A673 (cell line): Measurements from ENCODE around the gene EML6. TPM values are rescaled to one million over a fixed set of nuclear protein-coding genes. Genes with fewer than 3 reads are reported as not detected.

Source experiments
- BruUV-seq: library from RNA; stranded (reverse); fragments of 400-500 nt; replicated peaks from 2 replicates; lab custom pipeline; 2021; lab: Mats Ljungman, UMichigan
- CTCF ChIA-PET: fragments of 300-600 bp; sonication (Branson Sonifier 250); formaldehyde crosslinking; loops from one replicate; lab custom pipeline; 2022; ENCODE audit warnings: antibody characterized with exemption; lab: Charles Lee
- POLR2A ChIA-PET: fragments of 300-600 bp; sonication (Branson Sonifier 250); formaldehyde crosslinking; loops from one replicate; lab custom pipeline; 2022; ENCODE audit warnings: antibody characterized with exemption; ENCODE audit not compliant: low non-redundant PET; lab: Charles Lee
- DNase-seq: peaks from one replicate; pipeline ENCODE4 v3.0.0-alpha.2; 2015; ENCODE audit warnings: low spot score
- H3K27ac ChIP-seq: fragments of 200-600 bp; sonication (generic); 2 replicates; pipeline ENCODE4 v1.5.1; 2016; ENCODE audit warnings: mixed run types, low read depth, mild to moderate bottlenecking, mixed read lengths, antibody characterized with exemption, low read length; ENCODE audit not compliant: poor library complexity, severe bottlenecking
- H3K27me3 ChIP-seq: fragments of 200-600 bp; sonication (generic); replicated peaks from 2 replicates; pipeline ENCODE4 v1.6.1; 2017; ENCODE audit warnings: mixed run types, low read depth, mild to moderate bottlenecking, mixed read lengths, antibody characterized with exemption, low read length; ENCODE audit not compliant: insufficient read depth, poor library complexity
- H3K36me3 ChIP-seq: fragments of 200-600 bp; sonication (generic); 2 replicates; pipeline ENCODE4 v1.6.1; 2016; ENCODE audit warnings: mixed run types, mild to moderate bottlenecking, mixed read lengths, antibody characterized with exemption, low read length; ENCODE audit not compliant: insufficient read depth, poor library complexity, severe bottlenecking
- H3K4me1 ChIP-seq: fragments of 200-600 bp; sonication (generic); 2 replicates; pipeline ENCODE4 v1.6.1; 2017; ENCODE audit warnings: mixed run types, mild to moderate bottlenecking, mixed read lengths, antibody characterized with exemption, low read length; ENCODE audit not compliant: insufficient read depth, poor library complexity, severe bottlenecking
- H3K4me3 ChIP-seq: fragments of 200-600 bp; sonication (generic); 2 replicates; pipeline ENCODE4 v1.5.1; 2016; ENCODE audit warnings: low read depth, mixed run types, mild to moderate bottlenecking, mixed read lengths, low read length; ENCODE audit not compliant: poor library complexity, severe bottlenecking
- H3K9me3 ChIP-seq: fragments of 200-600 bp; sonication (generic); 2 replicates; pipeline ENCODE4 v1.6.1; 2016; ENCODE audit warnings: mixed run types, low read depth, mild to moderate bottlenecking, mixed read lengths, antibody characterized with exemption, low read length; ENCODE audit not compliant: poor library complexity, severe bottlenecking
- EZH2 ChIP-seq: fragments of 200-600 bp; sonication (generic); IDR thresholded peaks from 2 replicates; pipeline ENCODE4 v1.6.1; 2017; ENCODE audit warnings: borderline replicate concordance, low read depth, mild to moderate bottlenecking, mixed read lengths, antibody characterized with exemption, low read length; ENCODE audit not compliant: poor library complexity, severe bottlenecking
- intact Hi-C: fragments of 100-400 bp; cut with micrococcal nuclease; formaldehyde crosslinking; loops from one replicate; pipeline ENCODE4 v1.10.0; 2022; ENCODE audit not compliant: unreplicated experiment
- total RNA-seq: library from RNA; stranded (reverse); gene quantifications from 2 replicates; pipeline ENCODE4 v1.2.3, GENCODE V29; 2021
- TF ChIP-seq, protein P1 (sequence below): fragments of 300-800, 200-600 bp; sonication (generic); conservative IDR thresholded peaks from 2 replicates; pipeline ENCODE4 v1.5.1; 2017; ENCODE audit warnings: low read depth, mild to moderate bottlenecking, antibody characterized with exemption, low read length, moderate library complexity, mixed read lengths

The EML6 gene
- total RNA-seq, 1 experiment from 2014 or later, result 1.9 TPM

DNA sequence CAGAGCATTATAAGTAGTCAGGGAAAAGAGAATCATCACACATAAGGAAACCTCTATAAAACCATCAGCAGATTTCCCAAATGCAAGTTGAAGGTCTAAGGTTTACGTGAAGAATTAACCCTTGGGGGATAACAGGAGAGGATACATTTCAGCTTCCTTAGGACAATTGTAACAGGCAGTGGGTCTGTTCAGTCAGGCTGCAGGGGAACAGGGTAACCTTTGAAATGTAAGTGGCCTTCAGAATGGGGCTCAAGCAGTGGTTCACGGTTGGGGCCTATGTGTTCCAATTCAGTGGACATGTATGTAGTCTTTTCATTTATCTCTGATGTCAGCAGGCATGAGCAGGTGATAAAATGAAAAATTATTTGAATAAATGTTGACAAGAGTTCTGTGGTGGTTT is 139.3 kb downstream of the EML6 start:
- Histone ChIP-seq H3K4me1 (peaks cover 29% of the 10 kb centered on the region), H3K4me3 (no peak overlapping the region), H3K9me3 (no peaks in the 10 kb centered on the region), H3K27me3 (no peaks in the 10 kb centered on the region), H3K27ac (no peak overlapping the region), H3K36me3 (no peaks in the 10 kb centered on the region)
- TF ChIP-seq, protein P1, sequence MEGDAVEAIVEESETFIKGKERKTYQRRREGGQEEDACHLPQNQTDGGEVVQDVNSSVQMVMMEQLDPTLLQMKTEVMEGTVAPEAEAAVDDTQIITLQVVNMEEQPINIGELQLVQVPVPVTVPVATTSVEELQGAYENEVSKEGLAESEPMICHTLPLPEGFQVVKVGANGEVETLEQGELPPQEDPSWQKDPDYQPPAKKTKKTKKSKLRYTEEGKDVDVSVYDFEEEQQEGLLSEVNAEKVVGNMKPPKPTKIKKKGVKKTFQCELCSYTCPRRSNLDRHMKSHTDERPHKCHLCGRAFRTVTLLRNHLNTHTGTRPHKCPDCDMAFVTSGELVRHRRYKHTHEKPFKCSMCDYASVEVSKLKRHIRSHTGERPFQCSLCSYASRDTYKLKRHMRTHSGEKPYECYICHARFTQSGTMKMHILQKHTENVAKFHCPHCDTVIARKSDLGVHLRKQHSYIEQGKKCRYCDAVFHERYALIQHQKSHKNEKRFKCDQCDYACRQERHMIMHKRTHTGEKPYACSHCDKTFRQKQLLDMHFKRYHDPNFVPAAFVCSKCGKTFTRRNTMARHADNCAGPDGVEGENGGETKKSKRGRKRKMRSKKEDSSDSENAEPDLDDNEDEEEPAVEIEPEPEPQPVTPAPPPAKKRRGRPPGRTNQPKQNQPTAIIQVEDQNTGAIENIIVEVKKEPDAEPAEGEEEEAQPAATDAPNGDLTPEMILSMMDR, result no peak
- no peak for TF ChIP-seq EZH2
- BruUV-seq, result no TSS peak
- CTCF ChIA-PET, result no interaction called here
- intact Hi-C loops, result no loop called here
- DNase-seq, result no peak
- POLR2A ChIA-PET, result no interaction called here

DNA sequence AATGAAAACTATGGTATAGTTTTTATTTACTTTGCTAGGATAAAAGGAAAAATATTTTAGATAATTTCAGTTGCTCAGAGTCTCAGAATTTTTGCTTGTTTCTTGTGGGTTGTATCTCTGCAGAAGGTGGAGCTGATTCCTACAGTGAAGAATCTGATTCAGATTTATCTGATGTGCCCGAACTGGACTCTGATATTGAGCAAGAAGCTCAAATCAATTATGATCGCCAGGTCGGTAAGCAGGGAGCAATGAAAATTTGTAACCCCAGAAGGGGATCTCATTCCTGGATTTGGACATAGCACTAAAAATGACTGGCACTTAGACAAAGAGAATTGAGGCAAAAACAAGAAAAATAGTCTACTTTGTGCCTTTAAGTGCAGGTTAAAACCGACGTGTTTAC is 140.2 kb downstream of the EML6 start:
- no TSS peak for BruUV-seq
- Histone ChIP-seq H3K4me3 (no peak overlapping the region), H3K36me3 (no peaks in the 10 kb centered on the region), H3K27ac (no peak overlapping the region), H3K9me3 (no peaks in the 10 kb centered on the region), H3K27me3 (no peaks in the 10 kb centered on the region), H3K4me1 (peaks cover 21% of the 10 kb centered on the region)
- ChIA-PET POLR2A (no interaction called here), CTCF (no interaction called here)
- intact Hi-C loops, result no loop called here
- TF ChIP-seq, protein P1, result no peak
- TF ChIP-seq EZH2, result no peak
- DNase-seq, result no peak

DNA sequence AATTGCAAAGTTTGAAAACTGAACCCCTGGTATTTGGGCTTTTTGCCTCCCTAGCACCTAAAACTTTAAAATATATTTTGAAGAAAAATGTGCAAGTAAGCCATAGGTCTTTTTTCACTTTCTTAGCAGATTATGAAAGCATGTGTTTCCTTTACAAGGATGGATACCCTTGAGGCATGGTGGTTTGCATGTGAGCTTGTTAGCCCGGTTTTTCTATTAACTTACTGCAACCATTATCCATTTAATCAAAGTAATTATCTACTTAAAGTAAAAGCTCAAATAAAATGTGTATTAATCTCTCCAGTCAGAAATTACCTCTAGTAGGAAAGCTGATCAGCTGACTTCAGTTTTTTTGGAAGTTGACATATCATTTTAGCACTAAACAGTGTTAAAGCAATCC is 140.6 kb downstream of the EML6 start:
- no peaks in the 10 kb centered on the region for H3K27me3 ChIP-seq
- H3K36me3 ChIP-seq, result no peaks in the 10 kb centered on the region
- DNase-seq, result no peak
- intact Hi-C loops, result no loop called here
- no TSS peak for BruUV-seq
- ChIA-PET CTCF (no interaction called here), POLR2A (no interaction called here)
- no peak overlapping the region for H3K4me3 ChIP-seq
- peaks cover 18% of the 10 kb centered on the region for H3K4me1 ChIP-seq
- no peak overlapping the region for H3K27ac ChIP-seq
- TF ChIP-seq, protein P1, result no peak
- no peak for TF ChIP-seq EZH2
- H3K9me3 ChIP-seq, result no peaks in the 10 kb centered on the region
